Gastroesophageal sphincter (tissue), 4 donors: ENCODE measurements around the gene ASB6. TPM values are rescaled to one million over a fixed set of nuclear protein-coding genes. Genes with fewer than 3 reads are reported as not detected.
"Not testable (repeated sequence)": the region's sequence is repeated elsewhere in the genome, so short reads cannot be mapped to it uniquely, and the experiment has no call there.

Experiments used
- ATAC-seq: fragments of 150-250 bp; one replicate; pipeline ENCODE4 v1.9.1; 2016; ENCODE audit warnings: mild to moderate bottlenecking, moderate library complexity
- H3K27ac ChIP-seq, 4 donors: fragments of 200-600 bp; sonication (generic) in 3 of 4; 1 replicate in 3 of 4; 2 replicates in 1 of 4; pipeline ENCODE4 v1.5.1; 2016 to 2019
- H3K27me3 ChIP-seq: fragments of 200-600 bp; sonication (generic); one replicate; pipeline ENCODE4 v1.5.1; 2019
- H3K36me3 ChIP-seq, 2 donors: fragments of 200-600 bp; sonication (generic); one replicate each; pipeline ENCODE4 v1.5.1; 2019; ENCODE audit warnings: control low read depth in 1 of 2
- H3K4me1 ChIP-seq, 3 donors: fragments of 200-600 bp; sonication (generic); 1 replicate in 2 of 3; 2 replicates in 1 of 3; pipeline ENCODE4 v1.5.1; 2016 to 2019; ENCODE audit warnings: control low read depth in 2 of 3
- H3K4me3 ChIP-seq, 2 donors: fragments of 200-600 bp; sonication (generic); one replicate each; pipeline ENCODE4 v1.5.1; 2019; ENCODE audit warnings: mild to moderate bottlenecking in 1 of 2, moderate library complexity in 1 of 2
- H3K9me3 ChIP-seq, 3 donors: fragments of 200-600 bp; sonication (generic); one replicate each; pipeline ENCODE4 v1.5.1; 2017 to 2019; ENCODE audit warnings: control low read depth in 2 of 3
- EP300 ChIP-seq: sonication (generic); formaldehyde crosslinking; IDR thresholded peaks from one replicate; pipeline ENCODE4 v1.6.1; 2017; ENCODE audit warnings: antibody characterized with exemption, mild to moderate bottlenecking
- POLR2A ChIP-seq, 2 donors: fragments of 450-650 bp; IDR thresholded peaks; one replicate each; pipeline ENCODE4 v1.6.1; 2017; ENCODE audit warnings: antibody characterized with exemption in 2 of 2, mild to moderate bottlenecking in 2 of 2, moderate library complexity in 1 of 2
- POLR2AphosphoS5 ChIP-seq: sonication (generic); formaldehyde crosslinking; IDR thresholded peaks from one replicate; pipeline ENCODE4 v1.6.1; 2017; ENCODE audit warnings: antibody characterized with exemption
- WGBS, 2 donors: methylation state at CpG; one replicate each; pipeline ENCODE4 v1.1.5; 2018; ENCODE audit warnings: low coverage in 1 of 2; 5-methylcytosine and 5-hydroxymethylcytosine counted together
- total RNA-seq, 4 donors: library from RNA; depleted of rRNA; stranded (reverse); fragments of >200 nt; gene quantifications; one replicate each; pipeline ENCODE4 v1.1.0, GENCODE V29; 2016
- TF ChIP-seq, protein P1 (sequence below), 4 experiments: fragments of 200-600 bp in 2 of 4; fragments of 450-650 bp in 2 of 4; sonication (generic) in 1 of 4; IDR thresholded peaks; one replicate each; pipeline ENCODE4 v1.5.1; 2017 to 2019; ENCODE audit warnings: antibody characterized with exemption in 4 of 4, mild to moderate bottlenecking in 2 of 4, moderate library complexity in 2 of 4

Gene ASB6
- total RNA-seq, 4 donors from 2014 or later: 21.3 to 37.2 (median 28.2) TPM

DNA sequence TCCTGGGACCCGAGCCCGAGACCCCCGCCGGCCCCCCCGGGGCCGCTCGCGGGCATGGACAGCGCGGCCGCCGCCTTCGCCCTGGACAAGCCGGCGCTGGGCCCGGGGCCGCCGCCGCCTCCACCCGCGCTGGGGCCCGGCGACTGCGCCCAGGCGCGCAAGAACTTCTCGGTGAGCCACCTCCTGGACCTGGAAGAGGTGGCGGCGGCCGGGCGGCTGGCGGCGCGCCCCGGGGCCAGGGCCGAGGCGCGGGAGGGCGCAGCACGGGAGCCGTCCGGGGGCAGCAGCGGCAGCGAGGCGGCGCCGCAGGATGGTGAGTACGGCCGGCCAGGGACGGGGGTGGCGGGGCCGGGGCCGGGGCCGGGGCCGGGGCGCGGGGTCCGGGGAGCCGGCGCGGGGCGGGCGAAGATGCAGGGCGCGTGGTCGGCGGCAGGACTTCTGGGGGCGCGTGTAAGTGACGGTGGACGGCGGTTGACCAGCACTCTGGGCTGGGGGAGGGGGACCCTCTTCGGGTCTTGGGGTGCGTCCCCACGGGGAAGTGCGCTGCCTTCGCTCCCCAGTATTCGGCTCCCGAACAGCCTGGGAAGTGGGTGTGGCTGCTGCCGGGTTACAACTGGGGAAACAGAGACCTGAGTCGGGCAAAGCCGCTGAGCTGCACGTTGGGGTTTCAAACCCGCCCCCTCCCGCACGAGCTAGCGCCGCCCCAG lies 24.0 kb upstream of the ASB6 start:
- H3K27me3 ChIP-seq: peaks cover 49% of the 10 kb centered on the region
- WGBS, 2 donors: no CpG with 5 or more reads among the region's 88 CpGs
- H3K4me1 ChIP-seq: peaks cover 0 to 23% (median 9%) of the 10 kb centered on the region in 3 donors
- H3K27ac ChIP-seq: peak overlapping the region in 2 of 4 donors; percentile 54 to 64
- TF ChIP-seq, protein P1, sequence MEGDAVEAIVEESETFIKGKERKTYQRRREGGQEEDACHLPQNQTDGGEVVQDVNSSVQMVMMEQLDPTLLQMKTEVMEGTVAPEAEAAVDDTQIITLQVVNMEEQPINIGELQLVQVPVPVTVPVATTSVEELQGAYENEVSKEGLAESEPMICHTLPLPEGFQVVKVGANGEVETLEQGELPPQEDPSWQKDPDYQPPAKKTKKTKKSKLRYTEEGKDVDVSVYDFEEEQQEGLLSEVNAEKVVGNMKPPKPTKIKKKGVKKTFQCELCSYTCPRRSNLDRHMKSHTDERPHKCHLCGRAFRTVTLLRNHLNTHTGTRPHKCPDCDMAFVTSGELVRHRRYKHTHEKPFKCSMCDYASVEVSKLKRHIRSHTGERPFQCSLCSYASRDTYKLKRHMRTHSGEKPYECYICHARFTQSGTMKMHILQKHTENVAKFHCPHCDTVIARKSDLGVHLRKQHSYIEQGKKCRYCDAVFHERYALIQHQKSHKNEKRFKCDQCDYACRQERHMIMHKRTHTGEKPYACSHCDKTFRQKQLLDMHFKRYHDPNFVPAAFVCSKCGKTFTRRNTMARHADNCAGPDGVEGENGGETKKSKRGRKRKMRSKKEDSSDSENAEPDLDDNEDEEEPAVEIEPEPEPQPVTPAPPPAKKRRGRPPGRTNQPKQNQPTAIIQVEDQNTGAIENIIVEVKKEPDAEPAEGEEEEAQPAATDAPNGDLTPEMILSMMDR (IDR thresholded peaks at IDR 0.05): no peak
- no peak for TF ChIP-seq POLR2AphosphoS5
- no peak for TF ChIP-seq EP300
- TF ChIP-seq POLR2A (IDR thresholded peaks at IDR 0.05): no peak
- H3K9me3 ChIP-seq: no peaks in the 10 kb centered on the region
- no peaks in the 10 kb centered on the region for H3K36me3 ChIP-seq
- peak overlapping the region; percentile 10 to 55 for H3K4me3 ChIP-seq
- ATAC-seq: peak; percentile 53

DNA sequence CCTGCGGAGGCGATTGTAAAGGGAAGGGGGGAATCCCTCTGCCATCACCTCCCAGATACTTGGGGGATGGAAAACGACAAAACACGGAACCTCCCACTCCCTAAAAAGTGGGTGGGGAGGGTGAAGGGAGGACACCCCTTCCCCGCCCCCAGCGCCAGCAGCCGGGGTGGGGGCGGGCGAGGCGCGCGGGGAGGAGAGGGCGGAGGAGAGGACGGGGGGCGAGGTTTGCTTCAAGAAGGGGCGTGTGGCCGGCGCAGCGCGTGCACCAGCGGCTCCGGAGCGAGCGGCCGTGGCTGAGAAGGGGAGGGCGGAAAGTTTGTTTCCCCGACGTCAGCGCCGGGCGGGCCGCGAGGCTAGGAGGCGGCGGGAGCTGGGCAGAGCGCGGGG lies 23.4 kb upstream of the ASB6 start, which contains the start of gene PRRX2:
Gene PRRX2 (plus strand): TSS at position 259 of the 387 bp plus-strand sequence. CDS start 221 bp downstream, outside the sequence.
- Histone ChIP-seq H3K27ac (peak within 1 kb of the TSS in 2 of 4 donors; percentile 54 to 64), H3K4me3 (peak within 1 kb of the TSS; percentile 10 to 55), H3K36me3 (no peaks in the 10 kb centered on the region), H3K4me1 (peaks cover 0 to 23% (median 9%) of the 10 kb centered on the region in 3 donors), H3K27me3 (peaks cover 49% of the 10 kb centered on the region), H3K9me3 (no peaks in the 10 kb centered on the region)
- 0% methylated on average over 1 to 4 of the region's 37 CpGs for WGBS, 2 donors
- no peak for TF ChIP-seq POLR2A (IDR thresholded peaks at IDR 0.05)
- TF ChIP-seq, protein P1 (IDR thresholded peaks at IDR 0.05): no peak
- TF ChIP-seq EP300: no peak
- no peak for TF ChIP-seq POLR2AphosphoS5
- peak; percentile 65 for ATAC-seq

DNA sequence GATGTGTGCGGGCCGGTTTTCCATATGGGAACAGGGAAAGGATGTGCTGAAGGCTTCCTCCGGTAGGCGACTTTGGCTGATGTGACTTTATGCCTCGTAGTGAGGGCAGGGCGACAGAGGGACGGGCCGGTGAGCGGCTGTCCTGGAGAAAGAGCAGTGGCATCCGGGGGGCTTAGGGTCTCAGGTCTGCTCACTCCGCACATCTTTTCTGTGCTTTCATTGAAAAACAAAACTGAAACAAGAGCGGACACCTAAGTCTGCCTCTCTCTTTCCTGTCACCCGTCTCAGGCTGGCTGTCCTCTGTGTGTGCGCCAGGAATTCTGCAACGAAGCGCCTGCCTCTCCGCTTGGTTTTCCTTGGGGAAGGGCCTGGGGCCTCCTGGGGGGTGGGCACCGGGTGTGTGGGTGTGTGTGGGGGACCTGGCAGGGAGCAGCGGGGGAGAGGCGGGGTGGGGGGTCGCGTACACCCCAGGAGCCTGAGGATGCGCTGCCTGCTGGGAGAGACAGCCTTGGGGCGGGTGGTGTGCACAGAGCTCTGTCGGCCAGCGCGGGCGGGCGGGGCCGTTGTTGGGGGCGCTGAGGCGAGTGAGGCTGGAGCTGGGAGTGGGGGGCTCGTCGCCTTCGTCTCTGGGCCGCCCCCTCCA lies 22.9 kb upstream of the ASB6 start:
- Histone ChIP-seq H3K27ac (peak overlapping the region in 1 of 4 donors; percentile 64), H3K9me3 (no peaks in the 10 kb centered on the region), H3K4me3 (peak overlapping the region; percentile 4 to 55), H3K36me3 (no peaks in the 10 kb centered on the region), H3K27me3 (peaks cover 49% of the 10 kb centered on the region), H3K4me1 (peaks cover 0 to 23% (median 9%) of the 10 kb centered on the region in 3 donors)
- no peak for TF ChIP-seq POLR2AphosphoS5
- no peak for TF ChIP-seq POLR2A (IDR thresholded peaks at IDR 0.05)
- no peak for TF ChIP-seq EP300
- TF ChIP-seq, protein P1 (IDR thresholded peaks at IDR 0.05): no peak
- WGBS, 2 donors: 40 to 43% methylated on average over 1 to 12 of the region's 36 CpGs
- ATAC-seq: peak; percentile 42

DNA sequence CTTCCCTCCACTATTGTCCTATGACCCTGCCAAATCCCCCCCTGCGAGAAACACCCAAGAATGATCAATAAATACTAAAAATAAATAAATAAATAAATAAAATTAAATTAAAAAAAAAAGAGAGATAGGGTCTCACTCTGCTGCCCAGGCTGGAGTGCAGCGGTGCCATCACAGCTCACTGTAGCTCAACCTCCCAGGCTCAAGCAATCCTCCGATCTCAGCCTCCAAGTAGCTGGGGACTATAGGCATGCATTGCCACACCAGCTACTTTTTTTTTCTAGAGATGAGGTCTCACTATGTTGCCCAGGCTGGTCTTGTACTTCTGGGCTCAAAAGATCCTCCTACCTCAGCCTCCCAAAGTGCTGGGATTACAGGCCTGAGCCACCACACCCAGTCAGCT lies 20.3 kb upstream of the ASB6 start:
- WGBS, 2 donors: 39 to 63% methylated on average over 2 of the region's 3 CpGs
- not testable (repeated sequence) for ATAC-seq, H3K27ac ChIP-seq, H3K4me3 ChIP-seq, H3K36me3 ChIP-seq, H3K9me3 ChIP-seq
- Histone ChIP-seq H3K27me3 (peaks cover 38% of the 10 kb centered on the region), H3K4me1 (peaks cover 0 to 23% (median 9%) of the 10 kb centered on the region in 3 donors)

DNA sequence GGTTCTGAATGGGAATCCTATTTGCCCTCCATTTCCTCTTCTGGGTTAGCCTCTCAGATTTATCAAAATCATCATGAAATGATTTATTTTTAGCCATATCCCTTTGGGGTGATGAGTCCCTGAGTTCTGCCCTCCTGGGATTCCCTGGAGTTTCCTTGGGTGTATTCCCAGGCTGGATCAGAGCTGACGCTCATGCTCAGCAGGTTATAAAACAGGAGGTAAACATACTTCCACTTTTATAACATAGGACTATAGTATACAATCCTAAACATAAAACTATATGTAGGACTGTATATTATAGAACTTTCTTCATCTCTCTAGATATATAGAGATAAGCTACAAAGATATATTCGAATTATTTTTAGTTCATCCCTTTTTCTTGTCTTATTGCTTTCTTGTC lies 19.1 kb upstream of the ASB6 start:
- WGBS, 2 donors: 78 to 87% methylated on average over 1 to 2 of the region's 2 CpGs
- Histone ChIP-seq H3K36me3 (no peaks in the 10 kb centered on the region), H3K27ac (no peak overlapping the region), H3K4me1 (peaks cover 0 to 11% (median 6%) of the 10 kb centered on the region in 3 donors), H3K4me3 (no peak overlapping the region), H3K9me3 (no peaks in the 10 kb centered on the region), H3K27me3 (peaks cover 26% of the 10 kb centered on the region)
- no peak for ATAC-seq
- TF ChIP-seq, protein P1 (IDR thresholded peaks at IDR 0.05): no peak
